GM12878 (cell line): ENCODE data around the gene CD163L1. TPM values are rescaled to one million over a fixed set of nuclear protein-coding genes. Genes with fewer than 3 reads are reported as not detected.

ENCODE experiments used
- ATAC-seq: fragments of 200-7000 bp; cut with Tn5 transposase; 3 replicates; pipeline ENCODE4 v1.9.1; 2020; ENCODE audit warnings: mild to moderate bottlenecking, moderate library complexity
- BruUV-seq: library from RNA; stranded (reverse); fragments of 400-500 nt; replicated peaks from 2 replicates; lab custom pipeline; 2021; lab: Mats Ljungman, UMichigan
- CTCF ChIA-PET: fragments of 300-600 bp; sonication (Branson Sonifier 250); formaldehyde crosslinking; extraction: SDS; loops from one replicate; lab custom pipeline; 2021; ENCODE audit warnings: inconsistent platforms; lab: Yijun Ruan, JAX
- POLR2A ChIA-PET: fragments of 350-600 bp; formaldehyde crosslinking; extraction: SDS; loops from one replicate; lab custom pipeline; 2021; ENCODE audit warnings: inconsistent platforms; lab: Charles Lee
- RAD21 ChIA-PET: fragments of 300-600 bp; sonication (Branson Sonifier 250); formaldehyde crosslinking; loops from one replicate; lab custom pipeline; 2023; ENCODE audit warnings: antibody characterized with exemption; ENCODE audit not compliant: unreplicated experiment; lab: Charles Lee
- SMC1A ChIA-PET: fragments of 300-600 bp; sonication (Branson Sonifier 250); formaldehyde crosslinking; loops from one replicate; lab custom pipeline; 2023; ENCODE audit not compliant: unreplicated experiment, uncharacterized antibody; lab: Charles Lee
- DNase-seq: peaks from one replicate; pipeline ENCODE4 v3.0.0-alpha.2; 2011; ENCODE audit warnings: low read depth, low spot score
- FAIRE-seq: peaks from 3 replicates; lab custom pipeline; 2011; peaks lifted over from hg19 to GRCh38; lab: Jason Lieb, UNC
- H2AFZ ChIP-seq: 2 replicates; pipeline ENCODE4 v1.6.0; 2011; ENCODE audit warnings: low read depth, low read length, control low read depth; ENCODE audit not compliant: control insufficient read depth
- H3K27ac ChIP-seq: 2 replicates; pipeline ENCODE4 v1.5.1; 2011; ENCODE audit warnings: control low read depth; ENCODE audit not compliant: control insufficient read depth, insufficient read depth
- H3K27me3 ChIP-seq, 2 experiments: replicated peaks in 1 of 2; 2 replicates each; pipeline versions ENCODE4 v1.6.0 to v1.6.1; 2011; ENCODE audit warnings: low read length in 1 of 2; ENCODE audit not compliant: control insufficient read depth in 2 of 2, insufficient read depth in 2 of 2
- H3K36me3 ChIP-seq, 2 experiments: 2 replicates each; pipeline ENCODE4 v1.5.1; 2011; ENCODE audit warnings: low read length in 1 of 2; ENCODE audit not compliant: control insufficient read depth in 2 of 2, insufficient read depth in 2 of 2
- H3K4me1 ChIP-seq: 2 replicates; pipeline ENCODE4 v1.6.1; 2011; ENCODE audit warnings: mild to moderate bottlenecking, low read length, moderate library complexity, mixed read lengths; ENCODE audit not compliant: control insufficient read depth, insufficient read depth
- H3K4me2 ChIP-seq: 2 replicates; pipeline ENCODE4 v1.6.0; 2011; ENCODE audit warnings: control low read depth; ENCODE audit not compliant: control insufficient read depth, insufficient read depth
- H3K4me3 ChIP-seq: fragments of 200-600 bp; sonication (generic); 2 replicates; pipeline ENCODE4 v1.5.1; 2016
- H3K79me2 ChIP-seq: 2 replicates; pipeline ENCODE4 v1.6.0; 2011; ENCODE audit warnings: low read length; ENCODE audit not compliant: control insufficient read depth, insufficient read depth
- H3K9ac ChIP-seq: 2 replicates; pipeline ENCODE4 v1.8.0; 2011; ENCODE audit warnings: low read length, control low read depth, mixed read lengths; ENCODE audit not compliant: control insufficient read depth, insufficient read depth
- H3K9me3 ChIP-seq: replicated peaks from 3 replicates; pipeline ENCODE4 v1.5.1; 2011; ENCODE audit warnings: mild to moderate bottlenecking, low read length; ENCODE audit not compliant: control insufficient read depth, insufficient read depth
- H4K20me1 ChIP-seq: 2 replicates; pipeline ENCODE4 v1.6.0; 2011; ENCODE audit not compliant: control insufficient read depth, insufficient read depth
- CHD4 ChIP-seq: fragments of 200-600 bp; sonication (generic); IDR thresholded peaks from 2 replicates; pipeline ENCODE4 v1.6.1; 2016; ENCODE audit warnings: mild to moderate bottlenecking
- FOXM1 ChIP-seq: IDR thresholded peaks from 2 replicates; pipeline ENCODE4 v1.6.1; 2012; ENCODE audit warnings: low read depth, mild to moderate bottlenecking, inconsistent platforms, low read length, moderate library complexity
- GATAD2B ChIP-seq: fragments of 450-650 bp; conservative IDR thresholded peaks from 2 replicates; pipeline ENCODE4 v1.6.1; 2017; ENCODE audit warnings: low read depth, mild to moderate bottlenecking, moderate library complexity
- HDGF ChIP-seq: fragments of 450-650 bp; IDR thresholded peaks from 2 replicates; pipeline ENCODE4 v1.6.1; 2016; ENCODE audit warnings: antibody characterized with exemption
- IKZF1 ChIP-seq: fragments of 450-650 bp; conservative IDR thresholded peaks from 2 replicates; pipeline ENCODE4 v1.6.1; 2017; ENCODE audit warnings: antibody characterized with exemption, mild to moderate bottlenecking
- LARP7 ChIP-seq: fragments of 450-650 bp; IDR thresholded peaks from 2 replicates; pipeline ENCODE4 v1.6.1; 2017; ENCODE audit warnings: mild to moderate bottlenecking
- MLLT1 ChIP-seq: fragments of 450-650 bp; IDR thresholded peaks from 2 replicates; pipeline ENCODE4 v1.6.1; 2016; ENCODE audit warnings: mild to moderate bottlenecking
- NR2C1 ChIP-seq: fragments of 450-650 bp; IDR thresholded peaks from 2 replicates; pipeline ENCODE4 v1.6.1; 2017; ENCODE audit warnings: antibody characterized with exemption, mild to moderate bottlenecking, moderate library complexity
- RAD21 ChIP-seq: IDR thresholded peaks from 2 replicates; pipeline ENCODE4 v1.6.1; 2011; ENCODE audit warnings: mild to moderate bottlenecking, low read depth, low read length, moderate library complexity; ENCODE audit not compliant: insufficient read depth
- SMC3 ChIP-seq: IDR thresholded peaks from 2 replicates; pipeline ENCODE4 v1.6.1; 2011; ENCODE audit warnings: low read length, improper control_type of control experiment, borderline replicate concordance
- YBX1 ChIP-seq: fragments of 450-650 bp; IDR thresholded peaks from 2 replicates; pipeline ENCODE4 v1.6.1; 2016; ENCODE audit warnings: antibody characterized with exemption
- YY1 ChIP-seq: IDR thresholded peaks from 2 replicates; pipeline ENCODE4 v1.6.1; 2011; ENCODE audit warnings: low read depth, mild to moderate bottlenecking, low read length
- WGBS: methylation state at CpG from one replicate; pipeline ENCODE4 v1.1.6; 2016; ENCODE audit warnings: low lambda C conversion rate; ENCODE audit not compliant: insufficient replicate concordance, insufficient coverage; ENCODE audit errors: missing lambda C conversion rate; 5-methylcytosine and 5-hydroxymethylcytosine counted together
- in situ Hi-C: fragments of 300-500 bp; cut with MboI; formaldehyde crosslinking; loops from 9 replicates; pipeline ENCODE4 v1.14.3; 2018; ENCODE audit warnings: mixed read lengths
- intact Hi-C: fragments of 100-400 bp; cut with micrococcal nuclease; formaldehyde crosslinking; loops from one replicate; pipeline ENCODE4 v1.14.2; 2022; ENCODE audit not compliant: unreplicated experiment
- polyA plus RNA-seq, 11 experiments: library from polyadenylated mRNA; depleted of rRNA in 4 of 11; unstranded in 6 of 11; stranded (reverse) in 5 of 11; fragments of >200 nt; fragmentation: Nextera tagmentation in 4 of 11; fragmentation: Illumina TruSeq in 1 of 11; extraction: Ambion mirVana in 4 of 11; extraction: Trizol in 1 of 11; gene quantifications; 1 replicate in 1 of 11; 2 replicates in 10 of 11; pipeline versions ENCODE4 v1.2.1 to v1.2.3, GENCODE V29; 2011 to 2016; ENCODE audit warnings: inconsistent platforms in 2 of 11, missing spikeins in 2 of 11, low read depth in 1 of 11
- total RNA-seq, 4 experiments: library from RNA; depleted of rRNA in 3 of 4; stranded (reverse); fragments of >200 nt in 3 of 4; fragmentation: Illumina TruSeq in 1 of 4; extraction: Trizol in 1 of 4; gene quantifications; 2 replicates each; pipeline versions ENCODE4 v1.2.1 to v1.2.3, GENCODE V29; 2013 to 2021
- TF ChIP-seq, protein P1 (sequence below): fragments of 450-650 bp; IDR thresholded peaks from 2 replicates; pipeline ENCODE4 v1.6.1; 2017; ENCODE audit warnings: mild to moderate bottlenecking, low read depth, inconsistent platforms; ENCODE audit not compliant: poor library complexity, severe bottlenecking
- TF ChIP-seq, protein P2 (sequence below): IDR thresholded peaks from 2 replicates; pipeline ENCODE4 v1.6.1; 2012; ENCODE audit warnings: low read depth, low read length, improper control_type of control experiment
- TF ChIP-seq, protein P3 (sequence below), 3 experiments: IDR thresholded peaks in 2 of 3; conservative IDR thresholded peaks in 1 of 3; 2 replicates each; pipeline ENCODE4 v1.5.1; 2011; ENCODE audit warnings: low read depth in 3 of 3, low read length in 3 of 3, mild to moderate bottlenecking in 3 of 3, control low read depth in 2 of 3, moderate library complexity in 2 of 3, inconsistent platforms in 1 of 3, mixed read lengths in 1 of 3; ENCODE audit not compliant: control insufficient read depth in 2 of 3, insufficient read depth in 1 of 3; ENCODE audit errors: extremely low read depth in 1 of 3
- TF ChIP-seq, protein P4 (sequence below): fragments of 450-650 bp; IDR thresholded peaks from 2 replicates; pipeline ENCODE4 v1.6.1; 2017; ENCODE audit warnings: borderline replicate concordance

CD163L1 gene
- total and polyA plus RNA-seq, 10 of the 15 experiments (the other 5 are each of a cell fraction or from before 2014, with no cell fraction given), result 0.49 to 2.9 (median 1.6) TPM; not detected in 1

DNA sequence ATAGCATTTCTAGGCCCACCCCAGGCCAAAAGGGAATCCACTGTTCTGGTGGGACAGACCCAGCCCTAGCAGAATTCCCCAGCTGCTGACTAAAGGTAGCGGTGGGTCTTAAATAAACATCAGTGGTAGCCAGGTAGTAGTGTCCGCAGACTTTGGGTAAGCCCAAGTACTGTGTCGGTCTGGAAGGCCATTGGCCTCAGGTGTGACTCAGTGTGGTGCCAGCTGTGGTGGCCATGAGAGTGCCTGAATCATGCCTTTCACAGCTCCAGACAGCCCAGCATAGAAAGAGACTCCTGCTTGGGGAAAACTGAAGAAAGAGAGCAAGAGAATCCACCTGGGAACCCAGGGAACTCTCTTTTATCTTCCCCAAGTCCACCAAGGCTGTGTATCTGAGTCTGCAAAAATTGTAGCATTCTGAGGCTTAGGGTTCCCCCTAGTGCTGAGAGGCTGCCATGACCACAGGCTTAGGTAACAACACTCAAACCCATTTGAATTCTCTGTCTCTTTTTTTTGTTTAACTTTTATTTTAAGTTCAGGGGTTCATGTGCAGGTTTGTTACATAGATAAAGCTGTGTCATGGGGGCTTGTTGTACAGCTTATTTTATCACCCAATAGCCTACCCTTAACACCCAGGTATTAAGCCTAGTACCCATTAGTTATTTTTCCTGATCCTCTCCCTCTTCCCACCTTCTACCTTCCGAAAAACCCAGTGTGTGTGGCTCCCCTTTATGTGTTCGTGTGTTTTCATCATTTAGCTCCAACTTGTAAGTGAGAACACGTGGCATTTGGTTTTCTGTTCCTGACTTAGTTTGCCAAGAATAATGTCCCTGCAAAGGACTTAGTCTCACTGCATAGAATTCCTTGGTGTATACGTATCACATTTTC lies 16.7 kb upstream of the CD163L1 start:
- SMC1A ChIA-PET, result interaction anchor here (0.9 to 1.4 kb wide), 2 partner anchors 51 to 240 kb away, joined by 3 to 4 read pairs; no protein-coding TSS in a partner anchor
- no peaks in the 10 kb centered on the region for H3K4me1 ChIP-seq
- RAD21 ChIA-PET, result no interaction called here
- H2AFZ ChIP-seq, result peak overlapping the region; percentile 23; the same call in 1 of the 2 replicates
- FAIRE-seq (peak; percentile 86), DNase-seq (no peak), ATAC-seq (peak; percentile 92)
- 39% methylated on average over 7 of the region's 7 CpGs for WGBS
- POLR2A ChIA-PET, result no interaction called here
- H3K4me3 ChIP-seq, result no peak overlapping the region
- H3K9ac ChIP-seq, result no peak overlapping the region
- H3K9me3 ChIP-seq, result no peaks in the 10 kb centered on the region
- BruUV-seq, result no TSS peak
- no peaks in the 10 kb centered on the region for H4K20me1 ChIP-seq
- in situ Hi-C loops (loop anchor here (5.0 kb wide), 1 partner anchor 238 kb away; no protein-coding TSS in a partner anchor), intact Hi-C loops (loop anchor here (1.0 to 2.0 kb wide), 3 partner anchors 178 to 318 kb away; no protein-coding TSS in a partner anchor)
- no peaks in the 10 kb centered on the region for H3K27me3 ChIP-seq
- CTCF ChIA-PET, result interaction anchor here (0.8 to 3.5 kb wide), 9 partner anchors 10 to 240 kb away, joined by 3 to 23 read pairs (median 4); no protein-coding TSS in a partner anchor
- H3K27ac ChIP-seq, result no peak overlapping the region
- no peaks in the 10 kb centered on the region for H3K79me2 ChIP-seq
- no peak overlapping the region for H3K4me2 ChIP-seq
- H3K36me3 ChIP-seq, result no peaks in the 10 kb centered on the region
- TF ChIP-seq, protein P1, sequence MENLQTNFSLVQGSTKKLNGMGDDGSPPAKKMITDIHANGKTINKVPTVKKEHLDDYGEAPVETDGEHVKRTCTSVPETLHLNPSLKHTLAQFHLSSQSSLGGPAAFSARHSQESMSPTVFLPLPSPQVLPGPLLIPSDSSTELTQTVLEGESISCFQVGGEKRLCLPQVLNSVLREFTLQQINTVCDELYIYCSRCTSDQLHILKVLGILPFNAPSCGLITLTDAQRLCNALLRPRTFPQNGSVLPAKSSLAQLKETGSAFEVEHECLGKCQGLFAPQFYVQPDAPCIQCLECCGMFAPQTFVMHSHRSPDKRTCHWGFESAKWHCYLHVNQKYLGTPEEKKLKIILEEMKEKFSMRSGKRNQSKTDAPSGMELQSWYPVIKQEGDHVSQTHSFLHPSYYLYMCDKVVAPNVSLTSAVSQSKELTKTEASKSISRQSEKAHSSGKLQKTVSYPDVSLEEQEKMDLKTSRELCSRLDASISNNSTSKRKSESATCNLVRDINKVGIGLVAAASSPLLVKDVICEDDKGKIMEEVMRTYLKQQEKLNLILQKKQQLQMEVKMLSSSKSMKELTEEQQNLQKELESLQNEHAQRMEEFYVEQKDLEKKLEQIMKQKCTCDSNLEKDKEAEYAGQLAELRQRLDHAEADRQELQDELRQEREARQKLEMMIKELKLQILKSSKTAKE, result no peak
- TF ChIP-seq, protein P2, sequence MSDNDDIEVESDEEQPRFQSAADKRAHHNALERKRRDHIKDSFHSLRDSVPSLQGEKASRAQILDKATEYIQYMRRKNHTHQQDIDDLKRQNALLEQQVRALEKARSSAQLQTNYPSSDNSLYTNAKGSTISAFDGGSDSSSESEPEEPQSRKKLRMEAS, result no peak
- TF ChIP-seq SMC3, result peak; percentile 89
- no peak for TF ChIP-seq MLLT1
- TF ChIP-seq, protein P3, sequence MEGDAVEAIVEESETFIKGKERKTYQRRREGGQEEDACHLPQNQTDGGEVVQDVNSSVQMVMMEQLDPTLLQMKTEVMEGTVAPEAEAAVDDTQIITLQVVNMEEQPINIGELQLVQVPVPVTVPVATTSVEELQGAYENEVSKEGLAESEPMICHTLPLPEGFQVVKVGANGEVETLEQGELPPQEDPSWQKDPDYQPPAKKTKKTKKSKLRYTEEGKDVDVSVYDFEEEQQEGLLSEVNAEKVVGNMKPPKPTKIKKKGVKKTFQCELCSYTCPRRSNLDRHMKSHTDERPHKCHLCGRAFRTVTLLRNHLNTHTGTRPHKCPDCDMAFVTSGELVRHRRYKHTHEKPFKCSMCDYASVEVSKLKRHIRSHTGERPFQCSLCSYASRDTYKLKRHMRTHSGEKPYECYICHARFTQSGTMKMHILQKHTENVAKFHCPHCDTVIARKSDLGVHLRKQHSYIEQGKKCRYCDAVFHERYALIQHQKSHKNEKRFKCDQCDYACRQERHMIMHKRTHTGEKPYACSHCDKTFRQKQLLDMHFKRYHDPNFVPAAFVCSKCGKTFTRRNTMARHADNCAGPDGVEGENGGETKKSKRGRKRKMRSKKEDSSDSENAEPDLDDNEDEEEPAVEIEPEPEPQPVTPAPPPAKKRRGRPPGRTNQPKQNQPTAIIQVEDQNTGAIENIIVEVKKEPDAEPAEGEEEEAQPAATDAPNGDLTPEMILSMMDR (IDR thresholded peaks at IDR 0.05 in 2 of 3, conservative IDR thresholded peaks at IDR 0.05 in 1 of 3; ENCODE audit: control insufficient read depth in 2 of 3, extremely low read depth in 1 of 3, insufficient read depth in 1 of 3, low read depth in 3 of 3, low read length in 3 of 3), result peak; percentile 81 to 87 (median 84)
- TF ChIP-seq YBX1, result no peak
- TF ChIP-seq IKZF1, result no peak
- TF ChIP-seq CHD4, result no peak
- TF ChIP-seq GATAD2B, result no peak
- no peak for TF ChIP-seq NR2C1
- peak; percentile 48; the same call in 1 of the 2 replicates for TF ChIP-seq YY1
- TF ChIP-seq, protein P4, sequence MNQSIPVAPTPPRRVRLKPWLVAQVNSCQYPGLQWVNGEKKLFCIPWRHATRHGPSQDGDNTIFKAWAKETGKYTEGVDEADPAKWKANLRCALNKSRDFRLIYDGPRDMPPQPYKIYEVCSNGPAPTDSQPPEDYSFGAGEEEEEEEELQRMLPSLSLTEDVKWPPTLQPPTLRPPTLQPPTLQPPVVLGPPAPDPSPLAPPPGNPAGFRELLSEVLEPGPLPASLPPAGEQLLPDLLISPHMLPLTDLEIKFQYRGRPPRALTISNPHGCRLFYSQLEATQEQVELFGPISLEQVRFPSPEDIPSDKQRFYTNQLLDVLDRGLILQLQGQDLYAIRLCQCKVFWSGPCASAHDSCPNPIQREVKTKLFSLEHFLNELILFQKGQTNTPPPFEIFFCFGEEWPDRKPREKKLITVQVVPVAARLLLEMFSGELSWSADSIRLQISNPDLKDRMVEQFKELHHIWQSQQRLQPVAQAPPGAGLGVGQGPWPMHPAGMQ, result no peak
- no peak for TF ChIP-seq LARP7
- TF ChIP-seq HDGF, result no peak
- TF ChIP-seq FOXM1, result no peak
- peak; percentile 88 for TF ChIP-seq RAD21
